Lung (tissue), 12 donors: ENCODE data around the gene DNAJB13. TPM values are rescaled to one million over a fixed set of nuclear protein-coding genes. Genes with fewer than 3 reads are reported as not detected.

Experiments
- ATAC-seq: fragments of 200-7000 bp; cut with Tn5 transposase; one replicate; pipeline ENCODE4 v1.9.1; 2020; ENCODE audit warnings: moderate number of reproducible peaks; ENCODE audit not compliant: insufficient read depth, low FRiP score
- DNase-seq, 3 donors: peaks; one replicate each; pipeline ENCODE4 v3.0.0-alpha.2; 2013 to 2017
- H3K27ac ChIP-seq, 2 donors: one replicate each; pipeline ENCODE4 v1.5.1; 2013; ENCODE audit warnings: mild to moderate bottlenecking in 2 of 2, moderate library complexity in 2 of 2, control low read depth in 1 of 2, inconsistent platforms in 1 of 2, low read depth in 1 of 2, low read length in 1 of 2
- H3K27me3 ChIP-seq, 3 donors: one replicate each; pipeline ENCODE4 v1.5.1; 2013; ENCODE audit warnings: low read length in 2 of 3; ENCODE audit not compliant: control insufficient read depth in 3 of 3, insufficient read depth in 3 of 3
- H3K36me3 ChIP-seq, 4 donors: one replicate each; pipeline ENCODE4 v1.5.1; 2013; ENCODE audit warnings: low read length in 4 of 4, mild to moderate bottlenecking in 1 of 4, moderate library complexity in 1 of 4; ENCODE audit not compliant: control insufficient read depth in 4 of 4, insufficient read depth in 4 of 4
- H3K4me1 ChIP-seq, 5 donors: one replicate each; pipeline ENCODE4 v1.5.1; 2013; ENCODE audit warnings: low read length in 5 of 5, mild to moderate bottlenecking in 2 of 5, moderate library complexity in 1 of 5; ENCODE audit not compliant: control insufficient read depth in 5 of 5, insufficient read depth in 5 of 5
- H3K4me3 ChIP-seq: one replicate; pipeline ENCODE4 v1.5.1; 2013; ENCODE audit warnings: mild to moderate bottlenecking, control low read depth, moderate library complexity
- H3K9ac ChIP-seq, 2 donors: one replicate each; pipeline ENCODE4 v1.5.1; 2013; ENCODE audit warnings: low read length in 2 of 2, control low read depth in 1 of 2; ENCODE audit not compliant: insufficient read depth in 1 of 2
- H3K9me3 ChIP-seq, 4 donors: one replicate each; pipeline ENCODE4 v1.5.1; 2013; ENCODE audit warnings: low read length in 3 of 4, mild to moderate bottlenecking in 1 of 4, moderate library complexity in 1 of 4; ENCODE audit not compliant: control insufficient read depth in 4 of 4, insufficient read depth in 3 of 4
- WGBS, 2 donors: extraction: QIAGEN DNeasy Blood & Tissue Kit; methylation state at CpG; one replicate each; pipeline ENCODE4 v1.1.7; 2013; 5-methylcytosine and 5-hydroxymethylcytosine counted together
- polyA plus RNA-seq, 2 donors: library from polyadenylated mRNA; stranded (reverse); fragments of 200-250 nt; gene quantifications; one replicate each; pipeline ENCODE4 v1.2.1, GENCODE V29; 2013
- total RNA-seq, 2 donors: library from RNA; depleted of rRNA in 1 of 2; stranded (reverse); fragments of >200 nt in 1 of 2; gene quantifications; one replicate each; pipeline ENCODE4 v1.2.1, GENCODE V29; 2014 to 2021
- TF ChIP-seq, protein P1 (sequence below): IDR thresholded peaks from 2 replicates; pipeline ENCODE4 v1.5.1; 2012; ENCODE audit warnings: mild to moderate bottlenecking; ENCODE audit errors: control extremely low read depth, extremely low read depth
- donor health status: control.
- donor health status: control.
- donor health status: Bipolar disorder and iron deficiency.
- donor health status: healthy.
- donor health status: DM: yes; HTN: yes; CAD: no.

The DNAJB13 gene
- total and polyA plus RNA-seq, 4 donors: 5.4 to 11.9 (median 6.4) TPM

GRCh38 chr11:73940801-73941570 is 9.8 kb upstream of the DNAJB13 start:
- WGBS, 2 donors: 95 to 96% methylated on average over 9 of the region's 9 CpGs
- H3K9me3 ChIP-seq: peaks cover 0 to 4% (median 0%) of the 10 kb centered on the region in 4 donors
- H3K27me3 ChIP-seq: no peaks in the 10 kb centered on the region
- no peak overlapping the region for H3K9ac ChIP-seq
- DNase-seq: no peak
- H3K4me3 ChIP-seq: no peak overlapping the region
- no peak for ATAC-seq
- H3K36me3 ChIP-seq: no peaks in the 10 kb centered on the region
- TF ChIP-seq, protein P1, sequence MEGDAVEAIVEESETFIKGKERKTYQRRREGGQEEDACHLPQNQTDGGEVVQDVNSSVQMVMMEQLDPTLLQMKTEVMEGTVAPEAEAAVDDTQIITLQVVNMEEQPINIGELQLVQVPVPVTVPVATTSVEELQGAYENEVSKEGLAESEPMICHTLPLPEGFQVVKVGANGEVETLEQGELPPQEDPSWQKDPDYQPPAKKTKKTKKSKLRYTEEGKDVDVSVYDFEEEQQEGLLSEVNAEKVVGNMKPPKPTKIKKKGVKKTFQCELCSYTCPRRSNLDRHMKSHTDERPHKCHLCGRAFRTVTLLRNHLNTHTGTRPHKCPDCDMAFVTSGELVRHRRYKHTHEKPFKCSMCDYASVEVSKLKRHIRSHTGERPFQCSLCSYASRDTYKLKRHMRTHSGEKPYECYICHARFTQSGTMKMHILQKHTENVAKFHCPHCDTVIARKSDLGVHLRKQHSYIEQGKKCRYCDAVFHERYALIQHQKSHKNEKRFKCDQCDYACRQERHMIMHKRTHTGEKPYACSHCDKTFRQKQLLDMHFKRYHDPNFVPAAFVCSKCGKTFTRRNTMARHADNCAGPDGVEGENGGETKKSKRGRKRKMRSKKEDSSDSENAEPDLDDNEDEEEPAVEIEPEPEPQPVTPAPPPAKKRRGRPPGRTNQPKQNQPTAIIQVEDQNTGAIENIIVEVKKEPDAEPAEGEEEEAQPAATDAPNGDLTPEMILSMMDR: no peak
- H3K4me1 ChIP-seq: no peaks in the 10 kb centered on the region
- H3K27ac ChIP-seq: no peak overlapping the region

GRCh38 chr11:73942010-73942409 is 8.8 kb upstream of the DNAJB13 start:
- 63 to 82% methylated on average over 1 of the region's 1 CpG for WGBS, 2 donors

DNA sequence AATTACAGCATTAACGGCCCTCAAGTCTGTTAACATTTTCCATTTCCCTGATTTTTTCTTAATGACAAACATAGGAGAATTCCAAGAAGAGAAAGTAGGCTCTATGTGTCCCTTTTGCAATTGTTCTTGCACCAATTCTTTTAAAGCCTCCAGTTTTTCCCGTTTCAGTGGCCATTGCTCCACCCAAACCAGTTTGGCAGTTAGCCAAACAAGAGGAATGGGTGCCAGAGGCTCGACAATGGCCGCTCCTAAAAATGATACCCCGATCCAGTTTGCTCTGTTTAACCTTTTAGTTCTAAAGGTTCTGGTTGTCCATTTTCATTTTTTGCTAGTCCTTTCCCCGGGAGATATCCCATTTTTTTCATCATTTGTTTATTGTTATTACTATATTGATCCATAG is 6.7 kb upstream of the DNAJB13 start:
- no peaks in the 10 kb centered on the region for H3K27me3 ChIP-seq
- H3K4me1 ChIP-seq: no peaks in the 10 kb centered on the region
- no peak overlapping the region for H3K9ac ChIP-seq
- DNase-seq: no peak
- 47 to 77% methylated on average over 6 of the region's 6 CpGs for WGBS, 2 donors
- H3K36me3 ChIP-seq: no peaks in the 10 kb centered on the region
- H3K9me3 ChIP-seq: peaks cover 0 to 3% (median 0%) of the 10 kb centered on the region in 4 donors
- no peak for ATAC-seq
- TF ChIP-seq, protein P1: no peak
- no peak overlapping the region for H3K4me3 ChIP-seq
- H3K27ac ChIP-seq: no peak overlapping the region

More at GRCh38 chr11:73942010-73942409, 8.8 kb upstream of the DNAJB13 start:
- Histone ChIP-seq H3K27me3 (no peaks in the 10 kb centered on the region), H3K27ac (no peak overlapping the region), H3K4me3 (no peak overlapping the region), H3K9ac (no peak overlapping the region), H3K36me3 (no peaks in the 10 kb centered on the region), H3K9me3 (peaks cover 0 to 4% (median 0%) of the 10 kb centered on the region in 4 donors), H3K4me1 (no peaks in the 10 kb centered on the region)
- TF ChIP-seq, protein P1: no peak
- DNase-seq (no peak), ATAC-seq (no peak)

DNA sequence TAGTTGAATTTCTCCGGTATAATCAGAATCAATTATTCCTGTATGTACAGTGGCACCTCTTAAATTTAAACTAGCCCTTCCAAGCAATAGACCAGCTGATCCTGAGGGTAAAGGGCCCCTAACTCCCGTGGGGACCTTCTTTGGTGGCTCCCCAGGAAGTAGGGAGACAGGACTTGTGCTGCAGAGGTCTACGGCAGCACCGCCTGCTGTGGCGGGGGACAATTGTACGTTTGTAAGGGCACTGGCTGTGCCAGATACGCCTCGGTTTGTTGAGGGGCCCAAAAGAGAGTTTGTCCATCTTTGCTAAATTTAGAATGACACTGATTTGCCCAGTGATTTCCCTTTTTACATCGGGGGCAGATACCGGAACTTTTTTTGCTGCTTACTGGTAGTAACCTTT is 5.9 kb upstream of the DNAJB13 start:
- Histone ChIP-seq H3K9ac (no peak overlapping the region), H3K4me3 (no peak overlapping the region), H3K9me3 (peaks cover 0 to 3% (median 0%) of the 10 kb centered on the region in 4 donors), H3K27me3 (no peaks in the 10 kb centered on the region), H3K4me1 (no peaks in the 10 kb centered on the region), H3K36me3 (no peaks in the 10 kb centered on the region), H3K27ac (no peak overlapping the region)
- TF ChIP-seq, protein P1: no peak
- DNase-seq: no peak
- 67 to 78% methylated on average over 10 of the region's 10 CpGs for WGBS, 2 donors
- no peak for ATAC-seq
